H1 (cell line): ENCODE data around the gene SLC25A21. TPM values are rescaled to one million over a fixed set of nuclear protein-coding genes. Genes with fewer than 3 reads are reported as not detected.

Experiments
- CTCF ChIA-PET: fragments of 300-600 bp; sonication (Branson Sonifier 250); formaldehyde crosslinking; loops from one replicate; lab custom pipeline; 2021; ENCODE audit not compliant: partially characterized antibody; lab: Charles Lee
- POLR2A ChIA-PET: fragments of 300-600 bp; sonication (Branson Sonifier 250); formaldehyde crosslinking; loops from one replicate; lab custom pipeline; 2021; ENCODE audit warnings: inconsistent platforms; ENCODE audit not compliant: partially characterized antibody; lab: Charles Lee
- DNase-seq, 2 experiments: peaks; one replicate each; pipeline versions ENCODE4 v3.0.0 to v3.0.0-alpha.2; 2010 to 2022; ENCODE audit warnings: low spot score in 2 of 2, low read depth in 1 of 2, mixed read lengths in 1 of 2
- FAIRE-seq: peaks from 2 replicates; lab custom pipeline; 2011; peaks lifted over from hg19 to GRCh38; lab: Jason Lieb, UNC
- H2AFZ ChIP-seq: 2 replicates; pipeline ENCODE4 v1.8.1; 2012; ENCODE audit warnings: low read length, inconsistent platforms
- H2AK5ac ChIP-seq: 2 replicates; pipeline ENCODE4 v1.6.1; 2013; ENCODE audit warnings: low read depth, low read length
- H2BK120ac ChIP-seq: replicated peaks from 2 replicates; pipeline ENCODE3; 2013; ENCODE audit warnings: low read depth, low read length, inconsistent platforms
- H2BK12ac ChIP-seq: 2 replicates; pipeline ENCODE4 v1.6.1; 2013; ENCODE audit warnings: low read depth, low read length
- H2BK15ac ChIP-seq: 2 replicates; pipeline ENCODE4 v1.6.1; 2013; ENCODE audit warnings: low read length
- H2BK20ac ChIP-seq: 2 replicates; pipeline ENCODE4 v1.6.1; 2013; ENCODE audit warnings: low read length
- H2BK5ac ChIP-seq: 2 replicates; pipeline ENCODE4 v1.6.1; 2013; ENCODE audit warnings: low read depth, low read length
- H3K14ac ChIP-seq: 2 replicates; pipeline ENCODE4 v1.6.1; 2013; ENCODE audit warnings: inconsistent platforms; ENCODE audit not compliant: insufficient read length
- H3K18ac ChIP-seq: 2 replicates; pipeline ENCODE4 v1.6.1; 2013; ENCODE audit warnings: low read length; ENCODE audit errors: extremely low read depth
- H3K23ac ChIP-seq: 2 replicates; pipeline ENCODE4 v1.6.1; 2013; ENCODE audit warnings: inconsistent platforms; ENCODE audit not compliant: insufficient read length
- H3K23me2 ChIP-seq: 2 replicates; pipeline ENCODE4 v1.6.1; 2013; ENCODE audit warnings: low read depth, low read length
- H3K27ac ChIP-seq: 2 replicates; pipeline ENCODE4 v1.6.1; 2011; ENCODE audit warnings: low read depth, low read length, inconsistent platforms
- H3K27me3 ChIP-seq, 4 experiments: replicated peaks in 1 of 4; 1 replicate in 1 of 4; 2 replicates in 3 of 4; pipeline versions ENCODE4 v1.6.1 to v1.8.1; 2011 to 2013; ENCODE audit warnings: low read length in 3 of 4, mild to moderate bottlenecking in 3 of 4, inconsistent platforms in 2 of 4, mixed read lengths in 2 of 4, moderate library complexity in 1 of 4; ENCODE audit not compliant: control insufficient read depth in 3 of 4, insufficient read depth in 3 of 4; ENCODE audit errors: extremely low read depth in 1 of 4
- H3K36me3 ChIP-seq, 4 experiments: 2 replicates each; pipeline versions ENCODE4 v1.6.1 to v1.8.1; 2011 to 2013; ENCODE audit warnings: mild to moderate bottlenecking in 4 of 4, low read length in 3 of 4, moderate library complexity in 2 of 4, control low read depth in 1 of 4, inconsistent platforms in 1 of 4; ENCODE audit not compliant: insufficient read depth in 4 of 4, control insufficient read depth in 2 of 4
- H3K4ac ChIP-seq: replicated peaks from 2 replicates; pipeline ENCODE3; 2013; ENCODE audit warnings: low read length, low read depth, mixed read lengths, inconsistent platforms; ENCODE audit not compliant: insufficient read length
- H3K4me1 ChIP-seq, 4 experiments: replicated peaks in 1 of 4; 1 replicate in 1 of 4; 2 replicates in 3 of 4; pipeline versions ENCODE4 v1.6.1 to v1.8.1; 2011 to 2013; ENCODE audit warnings: low read length in 3 of 4, inconsistent platforms in 2 of 4, mixed read lengths in 1 of 4; ENCODE audit not compliant: insufficient read depth in 4 of 4, control insufficient read depth in 3 of 4
- H3K4me2 ChIP-seq, 2 experiments: 2 replicates each; pipeline versions ENCODE4 v1.6.1 to v1.8.1; 2011 to 2013; ENCODE audit warnings: low read depth in 2 of 2, low read length in 2 of 2, control low read depth in 1 of 2, inconsistent platforms in 1 of 2, mild to moderate bottlenecking in 1 of 2; ENCODE audit not compliant: insufficient read depth in 1 of 2
- H3K4me3 ChIP-seq, 4 experiments: fragments of 200-600, 300-600 bp in 1 of 4; sonication (generic), shearing (Covaris generic), sonication (Bioruptor Twin) in 1 of 4; 2 replicates each; pipeline versions ENCODE4 v1.5.1 to v1.8.1; 2011 to 2016; ENCODE audit warnings: low read length in 4 of 4, low read depth in 3 of 4, control low read depth in 2 of 4, inconsistent platforms in 2 of 4, mild to moderate bottlenecking in 2 of 4, mixed read lengths in 1 of 4, moderate library complexity in 1 of 4; ENCODE audit not compliant: insufficient read depth in 2 of 4; ENCODE audit errors: extremely low read depth in 1 of 4
- H3K56ac ChIP-seq: replicated peaks from 2 replicates; pipeline ENCODE3; 2013; ENCODE audit warnings: low read depth, mild to moderate bottlenecking, mixed read lengths, low read length, inconsistent platforms; ENCODE audit not compliant: insufficient read length
- H3K79me1 ChIP-seq: 2 replicates; pipeline ENCODE4 v1.6.1; 2013; ENCODE audit warnings: low read depth, low read length, control low read depth
- H3K79me2 ChIP-seq, 2 experiments: 2 replicates each; pipeline versions ENCODE4 v1.6.1 to v1.8.1; 2012 to 2013; ENCODE audit warnings: low read length in 2 of 2, mild to moderate bottlenecking in 2 of 2, inconsistent platforms in 1 of 2; ENCODE audit not compliant: insufficient read depth in 2 of 2, control insufficient read depth in 1 of 2
- H3K9ac ChIP-seq, 4 experiments: replicated peaks in 1 of 4; 1 replicate in 1 of 4; 2 replicates in 3 of 4; pipeline versions ENCODE4 v1.6.1 to v1.8.1; 2011 to 2013; ENCODE audit warnings: low read depth in 3 of 4, low read length in 3 of 4, control low read depth in 2 of 4, mild to moderate bottlenecking in 2 of 4, moderate library complexity in 2 of 4, inconsistent platforms in 1 of 4; ENCODE audit errors: extremely low read depth in 1 of 4
- H3K9me3 ChIP-seq, 2 experiments: 2 replicates each; pipeline versions ENCODE4 v1.6.1 to v1.8.1; 2012 to 2013; ENCODE audit warnings: mild to moderate bottlenecking in 2 of 2, moderate library complexity in 2 of 2, control low read depth in 1 of 2, inconsistent platforms in 1 of 2, low read depth in 1 of 2, low read length in 1 of 2, mixed read lengths in 1 of 2; ENCODE audit not compliant: insufficient read depth in 2 of 2
- H4K20me1 ChIP-seq, 2 experiments: replicated peaks in 1 of 2; 2 replicates each; pipeline versions ENCODE3 to v1.8.1; 2011 to 2013; ENCODE audit warnings: inconsistent platforms in 2 of 2, low read length in 2 of 2, mild to moderate bottlenecking in 1 of 2; ENCODE audit not compliant: insufficient read depth in 2 of 2, control insufficient read depth in 1 of 2
- H4K5ac ChIP-seq: 2 replicates; pipeline ENCODE4 v1.6.1; 2013; ENCODE audit warnings: low read length, low read depth, mixed read lengths, inconsistent platforms; ENCODE audit not compliant: insufficient read length
- H4K8ac ChIP-seq: 2 replicates; pipeline ENCODE4 v1.8.0; 2013; ENCODE audit warnings: mild to moderate bottlenecking, moderate library complexity, low read length, inconsistent platforms; ENCODE audit not compliant: insufficient read depth; ENCODE audit errors: extremely low read depth
- H4K91ac ChIP-seq: replicated peaks from 2 replicates; pipeline ENCODE3; 2013; ENCODE audit warnings: low read length, mixed read lengths, inconsistent platforms; ENCODE audit not compliant: insufficient read length
- CEBPB ChIP-seq: IDR thresholded peaks from 2 replicates; pipeline ENCODE4 v1.6.1; 2012; ENCODE audit warnings: low read depth, low read length
- ZNF274 ChIP-seq: IDR thresholded peaks from 2 replicates; pipeline ENCODE4 v1.7.0; 2012; ENCODE audit warnings: low read length, borderline replicate concordance; ENCODE audit errors: extremely low read depth
- WGBS, 2 experiments: shearing (Covaris generic) in 1 of 2; methylation state at CpG; one replicate each; pipeline versions ENCODE4 v1.1.6 to v1.1.7; 2013 to 2015; ENCODE audit warnings: low lambda C conversion rate in 2 of 2, mixed read lengths in 2 of 2, inconsistent platforms in 1 of 2, low coverage in 1 of 2, missing lambda C conversion rate in 1 of 2; ENCODE audit not compliant: insufficient replicate concordance in 2 of 2, insufficient coverage in 1 of 2, insufficient read length in 1 of 2; ENCODE audit errors: extremely low coverage in 1 of 2, missing lambda C conversion rate in 1 of 2; 5-methylcytosine and 5-hydroxymethylcytosine counted together
- polyA plus RNA-seq, 7 experiments: library from polyadenylated mRNA; depleted of rRNA in 3 of 7; stranded (reverse) in 5 of 7; unstranded in 2 of 7; fragments of >200 nt in 5 of 7; fragments of 200-250 nt in 2 of 7; gene quantifications; 1 replicate in 5 of 7; 2 replicates in 1 of 7; 4 replicates in 1 of 7; pipeline versions ENCODE4 v1.2.1 to v1.2.3, GENCODE V29; 2011 to 2013; ENCODE audit warnings: missing spikeins in 2 of 7, mixed read lengths in 2 of 7
- total RNA-seq: library from RNA; stranded (reverse); fragmentation: NEBNext Ultra II Directional; extraction: Animal tissue kit (Norgen Biotek cat#: 25700); gene quantifications from 2 replicates; pipeline ENCODE4 v1.2.1, GENCODE V29; 2021

The SLC25A21 gene
- total and polyA plus RNA-seq, 2 of the 8 experiments (the other 6 are each of a cell fraction or from before 2014, with no cell fraction given), result 6.9 to 15.7 TPM

- Histone ChIP-seq H3K36me3 (no peaks in the 10 kb centered on the region; a peak in 1 of 8 replicates), H4K91ac (no peak overlapping the region), H3K4me3 (no peak overlapping the region), H3K56ac (no peak overlapping the region), H3K23me2 (no peaks in the 10 kb centered on the region; the same call in 1 of the 2 replicates), H2BK20ac (no peak overlapping the region), H2BK12ac (no peak overlapping the region), H3K14ac (no peak overlapping the region), H3K27me3 (peaks cover 93 to 100% (median 97%) of the 10 kb centered on the region in 4 experiments), H2AK5ac (no peak overlapping the region), H3K79me2 (no peaks in the 10 kb centered on the region), H2BK5ac (no peak overlapping the region), H3K18ac (no peak overlapping the region), H3K27ac (no peak overlapping the region), H3K79me1 (peaks cover under 1% of the 10 kb centered on the region; the same call in 1 of the 2 replicates), H4K8ac (no peak overlapping the region), H3K4ac (no peak overlapping the region), H4K20me1 (peaks cover 14 to 41% of the 10 kb centered on the region in 2 experiments), H2AFZ (no peak overlapping the region), H2BK120ac (no peak overlapping the region), H2BK15ac (no peak overlapping the region), H3K4me1 (peaks cover 2 to 23% (median 12%) of the 10 kb centered on the region in 4 experiments; a peak in 6 of 7 replicates), H3K23ac (no peak overlapping the region), H3K4me2 (no peak overlapping the region; a peak in 1 of 4 replicates), H3K9ac (no peak overlapping the region), H3K9me3 (no peaks in the 10 kb centered on the region), H4K5ac (no peak overlapping the region)
- POLR2A ChIA-PET, result no interaction called here
- TF ChIP-seq CEBPB (peak; percentile 68; the same call in 1 of the 2 replicates), ZNF274 (no peak)
- no peak for DNase-seq
- CTCF ChIA-PET, result interaction anchor here (0.6 to 8.7 kb wide), 7 partner anchors 14 to 497 kb away, joined by 3 to 90 read pairs (median 3); no protein-coding TSS in a partner anchor
- no peak for FAIRE-seq
- WGBS, 2 experiments, result 43% methylated on average over 3 of the region's 3 CpGs; no CpG with 5 or more reads in 1 of the 2 experiments
These were observed 519.0 kb downstream of the SLC25A21 start for GRCh38 chr14:36653413-36653812.
